K562 (cell line): ENCODE data around the gene CPLX3. TPM values are rescaled to one million over a fixed set of nuclear protein-coding genes. Genes with fewer than 3 reads are reported as not detected.

ENCODE experiments used
- ATAC-seq: fragments of 200-7000 bp; cut with Tn5 transposase; 3 replicates; pipeline ENCODE4 v1.9.1; 2020; ENCODE audit warnings: moderate library complexity
- BruUV-seq: library from RNA; stranded (reverse); fragments of 400-500 nt; replicated peaks from 2 replicates; lab custom pipeline; 2021; lab: Mats Ljungman, UMichigan
- CTCF ChIA-PET: fragments of 300-600 bp; formaldehyde crosslinking; extraction: SDS; loops from one replicate; lab custom pipeline; 2021; ENCODE audit warnings: low intra/inter-chr PET ratio; lab: Yijun Ruan, JAX
- POLR2A ChIA-PET: fragments of 300-600, 350-650 bp; sonication (Branson Sonifier 250); formaldehyde crosslinking; extraction: SDS; loops from one replicate; lab custom pipeline; 2021; ENCODE audit warnings: antibody characterized with exemption, inconsistent platforms; lab: Yijun Ruan, JAX
- DNase-seq, 4 experiments: peaks; one replicate each; pipeline versions ENCODE4 v3.0.0 to v3.0.0-alpha.2; 2011 to 2018; ENCODE audit warnings: low spot score in 3 of 4, mixed read lengths in 3 of 4; ENCODE audit errors: extremely low read depth in 1 of 4
- FAIRE-seq: peaks from 2 replicates; lab custom pipeline; 2011; peaks lifted over from hg19 to GRCh38; lab: Jason Lieb, UNC
- H2AFZ ChIP-seq: 2 replicates; pipeline ENCODE4 v1.6.0; 2011; ENCODE audit warnings: low read depth, low read length, control low read depth, inconsistent platforms
- H3K27ac ChIP-seq: fragments of 200-600 bp; 3 replicates; pipeline ENCODE4 v1.8.0; 2011; ENCODE audit warnings: low read depth, mild to moderate bottlenecking, control low read depth, inconsistent platforms, low read length, moderate library complexity, mixed read lengths; ENCODE audit errors: extremely low read depth
- H3K27me3 ChIP-seq, 2 experiments: fragments of 300-600 bp in 1 of 2; 2 replicates in 1 of 2; 3 replicates in 1 of 2; pipeline versions ENCODE4 v1.6.0 to v1.8.0; 2011; ENCODE audit warnings: inconsistent platforms in 2 of 2, low read length in 2 of 2, mild to moderate bottlenecking in 1 of 2, mixed read lengths in 1 of 2, moderate library complexity in 1 of 2; ENCODE audit not compliant: control insufficient read depth in 2 of 2, insufficient read depth in 2 of 2
- H3K36me3 ChIP-seq: fragments of 300-600 bp; 3 replicates; pipeline ENCODE4 v1.8.0; 2011; ENCODE audit warnings: mild to moderate bottlenecking, low read length, inconsistent platforms; ENCODE audit not compliant: control insufficient read depth, insufficient read depth
- H3K4me1 ChIP-seq, 2 experiments: fragments of 200-600 bp in 1 of 2; replicated peaks in 1 of 2; 2 replicates in 1 of 2; 3 replicates in 1 of 2; pipeline versions ENCODE4 v1.5.1 to v1.8.0; 2011; ENCODE audit warnings: inconsistent platforms in 2 of 2, low read length in 2 of 2, mild to moderate bottlenecking in 1 of 2, mixed read lengths in 1 of 2, moderate library complexity in 1 of 2; ENCODE audit not compliant: control insufficient read depth in 2 of 2, insufficient read depth in 2 of 2
- H3K4me2 ChIP-seq: 2 replicates; pipeline ENCODE4 v1.6.1; 2011; ENCODE audit warnings: low read length, control low read depth, inconsistent platforms, mixed read lengths; ENCODE audit not compliant: insufficient read depth
- H3K4me3 ChIP-seq: fragments of 200-600 bp; sonication (generic), shearing (Covaris generic); 2 replicates; pipeline ENCODE4 v1.5.1; 2016; ENCODE audit warnings: control low read depth, inconsistent platforms
- H3K79me2 ChIP-seq: fragments of 200-600 bp; 3 replicates; pipeline ENCODE4 v1.8.0; 2011; ENCODE audit warnings: low read length, inconsistent platforms; ENCODE audit not compliant: control insufficient read depth, insufficient read depth
- H3K9ac ChIP-seq, 2 experiments: 2 replicates each; pipeline versions ENCODE4 v1.6.0 to v1.6.1; 2011; ENCODE audit warnings: low read depth in 2 of 2, low read length in 2 of 2, control low read depth in 1 of 2, inconsistent platforms in 1 of 2, mild to moderate bottlenecking in 1 of 2, mixed read lengths in 1 of 2; ENCODE audit not compliant: insufficient read depth in 1 of 2
- H3K9me1 ChIP-seq: one replicate; pipeline ENCODE4 v1.6.0; 2011; ENCODE audit warnings: inconsistent platforms, mild to moderate bottlenecking, low read length, moderate library complexity; ENCODE audit not compliant: control insufficient read depth, insufficient read depth
- H3K9me3 ChIP-seq: replicated peaks from 2 replicates; pipeline ENCODE4 v1.5.1; 2011; ENCODE audit warnings: low read depth, low read length, inconsistent platforms; ENCODE audit not compliant: control insufficient read depth, insufficient read depth
- H4K20me1 ChIP-seq: replicated peaks from 2 replicates; pipeline ENCODE4 v1.6.1; 2011; ENCODE audit warnings: low read length, inconsistent platforms, mixed read lengths; ENCODE audit not compliant: control insufficient read depth, insufficient read depth
- ATF6 ChIP-seq: sonication (generic); formaldehyde crosslinking; IDR thresholded peaks from 2 replicates; pipeline ENCODE4 v1.4.0; 2020; ENCODE audit warnings: mild to moderate bottlenecking, missing genetic modification reagents
- CBX8 ChIP-seq: fragments of 200-600 bp; sonication (generic); IDR thresholded peaks from 2 replicates; pipeline ENCODE4 v1.6.1; 2012; ENCODE audit warnings: borderline replicate concordance, mixed run types, low read depth, mild to moderate bottlenecking, moderate library complexity, mixed read lengths, low read length, control low read depth, inconsistent platforms; ENCODE audit not compliant: poor library complexity, severe bottlenecking; ENCODE audit errors: extremely low read depth
- U2AF1 ChIP-seq: fragments of 200-400 bp; formaldehyde crosslinking; optimal IDR thresholded peaks from 2 replicates; pipeline ENCODE3; 2017; ENCODE audit warnings: mild to moderate bottlenecking, low read depth, low read length, moderate library complexity
- ZBTB33 ChIP-seq: sonication (generic); formaldehyde crosslinking; IDR thresholded peaks from 2 replicates; pipeline ENCODE4 v1.8.1; 2023; ENCODE audit warnings: mild to moderate bottlenecking, missing genetic modification reagents
- WGBS: fragments of 100-300 bp; shearing (Covaris generic); methylation state at CpG from one replicate; pipeline ENCODE4 v1.1.6; 2016; ENCODE audit warnings: low coverage, mixed read lengths; ENCODE audit not compliant: insufficient coverage; ENCODE audit errors: missing lambda C conversion rate; 5-methylcytosine and 5-hydroxymethylcytosine counted together
- in situ Hi-C: fragments of 300-500 bp; cut with MboI; formaldehyde crosslinking; loops from 4 replicates; pipeline ENCODE4 v1.15.0; 2018; ENCODE audit warnings: inconsistent platforms, mixed read lengths
- intact Hi-C: fragments of 100-400 bp; cut with micrococcal nuclease; formaldehyde crosslinking; loops from 2 replicates; pipeline ENCODE4 v1.14.2; 2022
- polyA plus RNA-seq, 8 experiments: library from polyadenylated mRNA; depleted of rRNA in 4 of 8; stranded (reverse) in 5 of 8; unstranded in 3 of 8; fragments of >200 nt; fragmentation: Nextera tagmentation in 2 of 8; fragmentation: Illumina TruSeq in 1 of 8; extraction: Ambion mirVana in 2 of 8; extraction: Trizol in 1 of 8; gene quantifications; 2 replicates each; pipeline versions ENCODE4 v1.2.1 to v1.2.3, GENCODE V29; 2011 to 2014; ENCODE audit warnings: inconsistent platforms in 1 of 8, missing spikeins in 1 of 8
- total RNA-seq, 7 experiments: library from RNA; depleted of rRNA in 6 of 7; stranded (reverse); fragments of >200 nt in 6 of 7; fragmentation: Illumina TruSeq in 2 of 7; extraction: Trizol in 2 of 7; gene quantifications; 2 replicates each; pipeline versions ENCODE4 v1.2.1 to v1.2.3, GENCODE V29; 2011 to 2021; ENCODE audit warnings: low replicate concordance in 1 of 7

The CPLX3 gene
- total and polyA plus RNA-seq, 9 of the 15 experiments (the other 6 are each of a cell fraction or from before 2014, with no cell fraction given), result not detected

- TF ChIP-seq ATF6 (no peak), ZBTB33 (CRISPR knock-in tag) (no peak), U2AF1 (no peak)
Observed at GRCh38 chr15:74855857-74856256, 29.4 kb downstream of the CPLX3 start (continued).

- no peaks in the 10 kb centered on the region for H3K27me3 ChIP-seq
- peaks cover 13% of the 10 kb centered on the region for H4K20me1 ChIP-seq
- FAIRE-seq (no peak), ATAC-seq (no peak), DNase-seq (no peak)
- WGBS, result 78% methylated on average over 1 of the region's 1 CpG
- BruUV-seq, result no TSS peak
- H3K27ac ChIP-seq, result no peak overlapping the region
- peaks cover 39% of the 10 kb centered on the region for H3K36me3 ChIP-seq
- CTCF ChIA-PET, result no interaction called here
- intact Hi-C loops, result no loop called here
- in situ Hi-C loops, result no loop called here
- peaks cover 8 to 9% of the 10 kb centered on the region in 2 experiments; a peak in 4 of 5 replicates for H3K4me1 ChIP-seq
- H2AFZ ChIP-seq, result no peak overlapping the region
- H3K4me3 ChIP-seq, result no peak overlapping the region
- no peak for TF ChIP-seq CBX8
- no peak overlapping the region for H3K4me2 ChIP-seq
- H3K9ac ChIP-seq, result no peak overlapping the region
- H3K79me2 ChIP-seq, result peaks cover 13% of the 10 kb centered on the region; the same call in 1 of the 3 replicates
- H3K9me1 ChIP-seq, result no peaks in the 10 kb centered on the region
- POLR2A ChIA-PET, result interaction anchor here (0.6 to 1.5 kb wide), 4 partner anchors 12 to 50 kb away, joined by 3 to 4 read pairs (median 3); partner anchors contain the start of gene FAM219B
- H3K9me3 ChIP-seq, result no peaks in the 10 kb centered on the region
Observed at GRCh38 chr15:74856537-74856936, 30.1 kb downstream of the CPLX3 start.
